ENCODE results near the gene IQSEC1. TPM values are rescaled to one million over a fixed set of nuclear protein-coding genes. Genes with fewer than 3 reads are reported as not detected.

The IQSEC1 gene
- total and polyA plus RNA-seq, 9 of the 15 experiments (the other 6 are each of a cell fraction or from before 2014, with no cell fraction given), result 0.56 to 39.0 (median 6.8) TPM

- no peak for TF ChIP-seq PATZ1 (CRISPR knock-in tag; IDR thresholded peaks at IDR 0.05; ENCODE audit: borderline replicate concordance)
- peak; percentile 67 for TF ChIP-seq ZFP36 (IDR thresholded peaks at IDR 0.05; ENCODE audit: low read depth, low read length, partially characterized antibody)
- no peak for TF ChIP-seq IRF2 (CRISPR knock-in tag; IDR thresholded peaks at IDR 0.05)
- TF ChIP-seq MTA3 (IDR thresholded peaks at IDR 0.05; ENCODE audit: borderline replicate concordance), result no peak
- no peak for TF ChIP-seq ZNF24 (IDR thresholded peaks at IDR 0.05)
Measured at GRCh38 chr3:13112521-13113345, 39.5 kb upstream of the IQSEC1 start (continued).

GRCh38 chr3:13111873-13112520, 38.8 kb upstream of the IQSEC1 start:
- TF ChIP-seq BCLAF1 (IDR thresholded peaks at IDR 0.05; ENCODE audit: borderline replicate concordance in 1 of 2, control insufficient read depth in 1 of 2, low read depth in 2 of 2, low read length in 1 of 2), result no peak
- no peak for TF ChIP-seq CREBBP (IDR thresholded peaks at IDR 0.05; ENCODE audit: low read depth, low read length)
- TF ChIP-seq USF1 (CRISPR knock-in tag; IDR thresholded peaks at IDR 0.05), result no peak
- no peak for TF ChIP-seq RBM34 (IDR thresholded peaks at IDR 0.05; ENCODE audit: borderline replicate concordance, insufficient read depth, low read length)
- no peak for TF ChIP-seq ZKSCAN1 (IDR thresholded peaks at IDR 0.05; ENCODE audit: low read depth, low read length)
- TF ChIP-seq, protein P1, sequence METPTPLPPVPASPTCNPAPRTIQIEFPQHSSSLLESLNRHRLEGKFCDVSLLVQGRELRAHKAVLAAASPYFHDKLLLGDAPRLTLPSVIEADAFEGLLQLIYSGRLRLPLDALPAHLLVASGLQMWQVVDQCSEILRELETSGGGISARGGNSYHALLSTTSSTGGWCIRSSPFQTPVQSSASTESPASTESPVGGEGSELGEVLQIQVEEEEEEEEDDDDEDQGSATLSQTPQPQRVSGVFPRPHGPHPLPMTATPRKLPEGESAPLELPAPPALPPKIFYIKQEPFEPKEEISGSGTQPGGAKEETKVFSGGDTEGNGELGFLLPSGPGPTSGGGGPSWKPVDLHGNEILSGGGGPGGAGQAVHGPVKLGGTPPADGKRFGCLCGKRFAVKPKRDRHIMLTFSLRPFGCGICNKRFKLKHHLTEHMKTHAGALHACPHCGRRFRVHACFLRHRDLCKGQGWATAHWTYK (CRISPR knock-in tag; IDR thresholded peaks at IDR 0.05), result no peak
- Histone ChIP-seq H3K36me3 (ENCODE audit: control insufficient read depth, insufficient read depth, low read length) (no peaks in the 10 kb centered on the region), H2AFZ (ENCODE audit: low read depth, low read length) (no peak overlapping the region), H3K4me2 (ENCODE audit: insufficient read depth, low read length) (no peak overlapping the region), H3K27ac (ENCODE audit: extremely low read depth, low read depth, low read length) (no peak overlapping the region), H3K4me1 (replicated peaks in 1 of 2; ENCODE audit: control insufficient read depth in 2 of 2, insufficient read depth in 2 of 2, low read length in 2 of 2) (peaks cover 0 to 8% of the 10 kb centered on the region in 2 experiments; a peak in 1 of 5 replicates), H3K9ac (ENCODE audit: insufficient read depth in 1 of 2, low read depth in 2 of 2, low read length in 2 of 2) (peak overlapping the region in 1 of 2 experiments; percentile 26; a peak in 1 of 4 replicates), H3K9me1 (ENCODE audit: control insufficient read depth, insufficient read depth, low read length) (no peaks in the 10 kb centered on the region), H3K4me3 (no peak overlapping the region), H3K9me3 (replicated peaks; ENCODE audit: control insufficient read depth, insufficient read depth, low read depth, low read length) (no peaks in the 10 kb centered on the region; the same call in 1 of the 2 replicates), H4K20me1 (replicated peaks; ENCODE audit: control insufficient read depth, insufficient read depth, low read length) (peaks cover 11% of the 10 kb centered on the region), H3K27me3 (ENCODE audit: control insufficient read depth in 2 of 2, insufficient read depth in 2 of 2, low read length in 2 of 2) (peaks cover 59 to 85% of the 10 kb centered on the region in 2 experiments), H3K79me2 (ENCODE audit: control insufficient read depth, insufficient read depth, low read length) (no peaks in the 10 kb centered on the region)
- in situ Hi-C loops (cut with MboI), result no loop called here
- ChIA-PET CTCF (ENCODE audit: low intra/inter-chr PET ratio) (no interaction called here), POLR2A (interaction anchor here (0.6 kb wide), 1 partner anchor 177 kb away, joined by 3 read pairs; no protein-coding TSS in a partner anchor)
- DNase-seq (ENCODE audit: extremely low read depth in 1 of 4, low spot score in 3 of 4), result no peak
- FAIRE-seq, result no peak
- 5% methylated on average over 13 of the region's 13 CpGs for WGBS (ENCODE audit: insufficient coverage, low coverage, missing lambda C conversion rate)
- no peak; the same call in 2 of the 3 replicates for ATAC-seq
- intact Hi-C loops (cut with micrococcal nuclease), result no loop called here
- no TSS peak for BruUV-seq (replicated peaks)
